NCI-H2196 treated with DMSO at 0.1 percent for 48 hours (cell line): ENCODE results near the gene SLC16A12.

Source experiments
- DNase-seq: peaks from one replicate; lab custom pipeline; 2025; ENCODE audit not compliant: unreplicated experiment; lab: John Stamatoyannopoulos, UW

The SLC16A12 gene

GRCh38 chr10:89535171-89536012, at the start of gene SLC16A12:
Gene SLC16A12 (minus strand): TSS chr10:89535594. CDS start chr10:89462578, 73,016 bp downstream.
- no peak for DNase-seq

GRCh38 chr10:89582022-89582421, 46.6 kb upstream of the SLC16A12 start:
- DNase-seq, result no peak

- DNase-seq, result no peak
Observed at GRCh38 chr10:89580243-89580642, 44.8 kb upstream of the SLC16A12 start.

GRCh38 chr10:89576696-89577095, 41.3 kb upstream of the SLC16A12 start:
- no peak for DNase-seq

GRCh38 chr10:89576022-89576421, 40.6 kb upstream of the SLC16A12 start:
- no peak for DNase-seq

GRCh38 chr10:89575031-89575430, 39.6 kb upstream of the SLC16A12 start:
- no peak for DNase-seq

- no peak for DNase-seq
Observed at GRCh38 chr10:89574368-89574767, 39.0 kb upstream of the SLC16A12 start.

GRCh38 chr10:89567576-89568245, 32.3 kb upstream of the SLC16A12 start:
- DNase-seq, result no peak

GRCh38 chr10:89566992-89567391, 31.6 kb upstream of the SLC16A12 start:
- no peak for DNase-seq

- no peak for DNase-seq
Observed at GRCh38 chr10:89566095-89566950, 30.9 kb upstream of the SLC16A12 start.

GRCh38 chr10:89565180-89565579, 29.8 kb upstream of the SLC16A12 start:
- no peak for DNase-seq

GRCh38 chr10:89563861-89564478, 28.6 kb upstream of the SLC16A12 start:
- no peak for DNase-seq

GRCh38 chr10:89563311-89563710, 27.9 kb upstream of the SLC16A12 start:
- no peak for DNase-seq

- DNase-seq, result no peak
Observed at GRCh38 chr10:89556600-89556999, 21.2 kb upstream of the SLC16A12 start.

- DNase-seq, result no peak
Observed at GRCh38 chr10:89555688-89556445, 20.5 kb upstream of the SLC16A12 start.

GRCh38 chr10:89554433-89554832, 19.0 kb upstream of the SLC16A12 start:
- no peak for DNase-seq

GRCh38 chr10:89553064-89553734, 17.8 kb upstream of the SLC16A12 start:
- no peak for DNase-seq

GRCh38 chr10:89552213-89552612, 16.8 kb upstream of the SLC16A12 start:
- DNase-seq, result no peak

- no peak for DNase-seq
Observed at GRCh38 chr10:89550509-89550908, 15.1 kb upstream of the SLC16A12 start.

GRCh38 chr10:89549510-89549909, 14.1 kb upstream of the SLC16A12 start:
- no peak for DNase-seq
